Hematopoietic multipotent progenitor cell (in vitro differentiated cells): ENCODE data around the gene ADGRF3. TPM values are rescaled to one million over a fixed set of nuclear protein-coding genes. Genes with fewer than 3 reads are reported as not detected.
"Not testable (repeated sequence)": the region's sequence is repeated elsewhere in the genome, so short reads cannot be mapped to it uniquely, and the experiment has no call there.

ENCODE experiments used
- DNase-seq, 3 donors: peaks; one replicate each; pipeline ENCODE4 v3.0.0-alpha.2; 2011 to 2015; ENCODE audit warnings: low read depth in 2 of 3, low spot score in 2 of 3
- total RNA-seq: library from RNA; depleted of rRNA; stranded (reverse); fragments of >200 nt; gene quantifications from one replicate; pipeline ENCODE4 v1.2.3, GENCODE V29; 2012

ADGRF3 gene
- total RNA-seq, 1 donor: 1.1 TPM

DNA sequence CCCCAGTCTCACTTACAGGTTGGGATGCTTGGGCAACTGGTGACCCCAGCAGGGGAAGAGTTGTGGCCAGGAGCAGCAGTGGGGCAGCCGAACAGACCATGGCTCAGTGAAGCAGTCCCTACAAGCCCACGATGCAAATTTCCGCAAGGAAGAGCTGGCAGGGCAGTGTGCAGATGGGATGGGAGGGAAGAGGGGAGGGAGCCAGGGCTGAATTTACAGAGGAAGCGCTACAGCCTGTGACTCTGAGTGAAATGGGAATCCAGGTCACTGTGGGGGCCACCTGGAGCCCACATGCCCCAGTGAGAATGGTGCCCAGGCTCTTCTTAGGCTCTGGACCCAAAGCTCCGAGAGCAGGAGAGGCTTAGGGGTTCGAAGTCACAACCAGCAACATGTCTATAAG, 27.6 kb downstream of the ADGRF3 start:
- DNase-seq: no peak

DNA sequence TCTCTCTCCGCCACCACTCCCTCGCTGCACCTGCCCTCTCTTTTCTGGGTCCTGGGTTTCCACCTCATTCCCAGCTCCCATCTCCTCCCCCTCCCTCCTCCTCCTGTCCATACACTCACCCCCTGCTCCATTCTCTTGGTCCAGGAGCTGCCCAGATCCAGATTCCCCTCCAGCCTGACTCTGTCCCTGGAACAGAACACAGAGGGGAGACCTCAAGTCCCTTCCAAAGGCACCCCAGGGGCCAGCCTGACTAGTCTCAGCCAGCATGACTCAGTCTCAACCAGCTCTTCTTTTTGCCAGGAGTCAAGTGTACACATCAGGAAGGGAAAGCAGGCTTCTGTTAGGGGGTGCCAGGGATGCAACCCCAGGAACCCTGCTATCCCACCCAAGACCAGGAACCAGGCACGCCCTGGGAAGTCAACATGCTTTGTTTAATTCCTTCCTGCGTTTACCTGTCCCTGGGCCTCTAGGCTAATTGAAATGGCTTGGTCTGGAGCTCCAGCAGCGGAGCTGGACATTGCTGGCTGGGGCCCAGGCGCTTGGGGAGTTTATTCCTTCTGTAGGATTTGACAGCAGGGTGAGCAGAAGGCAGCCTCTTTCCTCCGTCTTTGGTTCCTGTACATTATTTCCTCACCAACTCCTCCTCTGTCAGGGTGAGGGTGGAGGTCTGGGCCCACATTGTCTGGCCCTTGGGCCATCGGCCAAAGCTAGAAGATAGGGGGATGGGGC, 29.0 kb downstream of the ADGRF3 start:
- DNase-seq: no peak

DNA sequence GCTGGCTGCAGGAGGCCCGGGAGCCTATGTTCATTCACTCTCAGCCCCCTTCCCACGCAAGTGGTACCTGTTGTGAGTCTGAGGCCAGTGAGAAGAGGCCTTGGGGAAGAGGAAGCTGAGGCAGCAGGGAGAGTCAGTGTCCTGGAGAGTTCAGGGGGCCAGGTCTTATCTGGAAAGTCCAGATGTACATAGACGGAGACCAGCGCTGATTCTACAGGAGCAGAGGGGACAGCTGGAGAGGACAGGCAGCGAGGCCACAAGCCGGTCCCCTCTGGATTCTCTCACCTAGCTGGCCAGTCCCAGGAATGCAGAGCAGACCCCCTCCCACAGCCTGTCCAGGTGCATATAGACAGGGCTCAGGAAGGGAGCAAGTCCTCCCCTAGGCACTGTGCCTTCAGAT, 29.7 kb downstream of the ADGRF3 start:
- no peak for DNase-seq

DNA sequence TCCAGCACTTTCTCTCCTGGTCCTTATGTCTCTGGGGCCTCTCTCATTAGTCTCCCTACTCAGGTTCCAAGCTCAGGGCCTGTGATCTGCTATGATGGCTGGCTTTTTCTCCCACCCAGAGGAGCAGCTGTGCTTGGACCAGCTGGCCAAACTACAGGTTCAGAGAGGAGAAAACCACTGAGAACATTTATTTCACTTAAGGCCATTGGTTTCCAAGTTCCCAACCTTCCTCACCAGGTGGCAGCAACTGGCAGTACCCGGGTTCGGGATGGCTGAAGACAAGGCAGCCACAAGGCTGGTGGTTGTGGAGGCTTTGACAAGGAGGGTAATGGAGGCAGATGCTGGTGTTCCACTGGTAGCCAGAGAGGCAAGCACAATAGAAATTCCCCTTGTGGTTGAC, 30.5 kb downstream of the ADGRF3 start:
- peak in 1 of 3 donors; percentile 36 for DNase-seq

DNA sequence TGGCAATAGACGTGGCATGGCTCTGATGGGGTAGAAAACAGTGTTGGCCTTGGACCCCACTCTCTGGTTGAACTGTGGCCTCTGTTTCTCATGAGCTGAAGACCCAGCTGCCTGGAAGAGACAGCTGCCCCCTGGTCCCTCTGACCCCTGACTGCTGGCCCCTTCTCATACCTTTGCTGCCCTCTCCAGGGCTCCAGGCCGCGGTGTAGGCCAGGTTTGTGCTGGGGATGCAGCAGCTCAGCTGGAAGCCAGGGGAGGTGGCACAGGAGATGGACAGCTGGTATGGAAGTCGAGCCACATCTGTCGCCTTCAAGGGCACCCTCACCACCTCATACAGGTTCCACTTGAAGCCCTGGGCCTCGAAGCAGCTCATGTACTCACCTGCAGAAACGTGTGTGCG, 32.3 kb downstream of the ADGRF3 start:
- DNase-seq: no peak

DNA sequence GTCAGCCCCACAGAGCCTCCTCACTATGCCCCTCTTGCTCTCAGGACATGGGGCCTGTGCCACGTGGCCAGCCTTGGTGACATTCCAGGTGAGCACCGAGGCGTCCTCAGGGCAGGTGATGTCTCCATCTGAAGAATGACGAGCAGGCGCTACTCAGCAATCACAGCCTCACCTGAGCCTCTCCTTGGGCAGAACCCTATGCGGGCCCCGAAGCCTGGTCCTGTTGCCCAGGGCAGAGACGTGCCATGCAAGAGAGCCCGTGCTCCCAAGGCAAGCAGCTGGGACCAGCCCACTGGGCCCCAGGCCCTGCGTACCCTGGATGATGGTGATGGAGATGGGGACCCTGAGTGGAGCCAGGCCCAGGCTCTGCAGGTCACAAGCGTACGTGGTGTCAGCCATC, 33.1 kb downstream of the ADGRF3 start:
- DNase-seq: no peak

DNA sequence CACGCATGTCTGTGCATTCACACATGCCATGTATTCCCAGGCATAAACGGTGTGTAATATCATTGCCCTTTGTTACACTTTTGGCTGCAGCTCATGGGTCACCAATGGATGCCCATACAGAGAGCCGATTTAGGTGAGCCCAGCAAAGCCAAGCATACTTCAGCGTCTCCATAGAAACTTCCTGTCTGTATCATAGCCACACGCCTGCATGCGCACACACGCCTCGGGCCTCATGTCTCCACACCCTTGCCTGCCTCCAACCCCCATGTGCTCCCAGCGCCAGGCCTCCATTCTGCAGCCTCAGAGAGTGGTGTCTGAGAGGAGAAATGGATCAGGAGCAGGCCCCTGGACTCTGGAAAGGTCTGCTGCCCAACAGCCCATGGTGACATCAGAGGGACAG, 34.1 kb downstream of the ADGRF3 start:
- no peak for DNase-seq

DNA sequence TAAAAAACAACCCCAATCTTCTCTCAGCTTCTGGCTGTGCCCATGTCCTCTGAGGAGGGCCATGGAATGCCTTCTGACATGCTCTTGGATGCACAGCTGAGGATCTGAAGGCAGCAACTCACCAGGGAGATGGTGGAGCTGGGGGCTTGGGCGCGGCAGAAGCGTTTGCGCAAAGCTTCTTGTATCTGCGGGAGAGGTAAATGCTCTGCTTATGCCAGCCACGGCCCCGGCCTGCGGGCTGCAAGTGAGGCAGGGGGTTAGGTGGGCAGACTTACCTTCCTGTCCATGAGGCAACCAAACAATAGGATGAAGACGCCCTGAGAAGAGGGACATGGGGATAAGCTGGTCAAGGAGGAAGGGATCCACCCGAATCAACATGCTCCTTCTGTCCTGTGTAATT, 36.7 kb downstream of the ADGRF3 start:
- DNase-seq: no peak

DNA sequence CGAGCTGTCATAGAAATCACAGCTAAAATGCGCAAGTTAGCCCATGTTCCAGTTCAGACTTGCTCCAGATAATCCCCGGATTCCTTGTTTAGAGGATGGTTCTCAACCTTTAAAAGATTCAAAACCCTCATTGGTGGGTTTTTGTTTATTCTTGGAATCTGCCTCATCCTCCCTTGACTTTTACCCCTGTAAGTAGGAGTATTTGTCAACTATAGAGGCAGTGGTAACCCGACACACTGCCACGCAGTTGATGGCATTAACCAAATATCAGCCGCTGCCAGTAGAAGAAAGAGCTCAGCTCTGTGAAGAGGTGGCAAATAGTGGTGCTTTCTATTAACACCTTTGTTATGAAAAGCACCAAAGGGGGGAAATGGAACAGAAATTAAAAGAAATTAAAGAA, 41.0 kb downstream of the ADGRF3 start:
- no peak for DNase-seq

DNA sequence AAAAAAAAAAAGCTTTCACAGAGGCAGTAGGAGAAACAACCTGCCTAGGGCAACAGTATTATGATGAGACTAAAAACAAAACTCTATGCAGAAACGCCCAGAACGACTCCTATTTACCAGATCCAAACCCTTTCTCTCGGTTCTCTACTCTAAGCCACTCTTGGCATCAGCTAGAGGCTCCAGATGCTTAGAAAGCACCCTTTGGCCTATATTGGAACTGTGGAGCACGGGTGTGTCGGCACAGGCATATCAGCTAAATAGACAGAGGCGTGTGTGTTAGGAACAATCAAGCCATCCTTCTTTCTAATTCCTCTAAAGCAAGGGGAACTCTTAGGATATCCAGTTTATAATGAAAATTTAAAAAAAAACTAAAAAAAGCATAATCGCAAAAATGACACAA, 41.5 kb downstream of the ADGRF3 start:
- DNase-seq: not testable (repeated sequence)

DNA sequence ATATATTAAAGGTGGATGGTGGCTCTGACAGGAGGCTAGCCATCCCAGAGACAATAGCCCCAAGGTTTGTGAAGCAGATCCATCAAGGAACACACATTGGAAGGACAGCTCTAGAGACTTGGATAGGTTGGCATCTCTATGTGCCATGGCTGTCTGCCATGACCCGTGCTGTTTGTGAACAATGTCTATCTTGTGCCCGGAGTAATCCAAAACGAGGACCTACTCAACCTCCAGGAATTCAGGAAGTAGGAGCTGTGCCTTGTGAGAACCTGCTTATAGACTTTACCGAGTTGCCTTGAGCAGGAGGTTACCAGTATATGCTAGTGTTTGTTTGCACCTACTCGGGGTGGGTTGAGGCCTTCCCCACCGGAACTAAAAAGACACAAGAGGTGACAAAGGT, 43.7 kb downstream of the ADGRF3 start:
- DNase-seq: no peak

DNA sequence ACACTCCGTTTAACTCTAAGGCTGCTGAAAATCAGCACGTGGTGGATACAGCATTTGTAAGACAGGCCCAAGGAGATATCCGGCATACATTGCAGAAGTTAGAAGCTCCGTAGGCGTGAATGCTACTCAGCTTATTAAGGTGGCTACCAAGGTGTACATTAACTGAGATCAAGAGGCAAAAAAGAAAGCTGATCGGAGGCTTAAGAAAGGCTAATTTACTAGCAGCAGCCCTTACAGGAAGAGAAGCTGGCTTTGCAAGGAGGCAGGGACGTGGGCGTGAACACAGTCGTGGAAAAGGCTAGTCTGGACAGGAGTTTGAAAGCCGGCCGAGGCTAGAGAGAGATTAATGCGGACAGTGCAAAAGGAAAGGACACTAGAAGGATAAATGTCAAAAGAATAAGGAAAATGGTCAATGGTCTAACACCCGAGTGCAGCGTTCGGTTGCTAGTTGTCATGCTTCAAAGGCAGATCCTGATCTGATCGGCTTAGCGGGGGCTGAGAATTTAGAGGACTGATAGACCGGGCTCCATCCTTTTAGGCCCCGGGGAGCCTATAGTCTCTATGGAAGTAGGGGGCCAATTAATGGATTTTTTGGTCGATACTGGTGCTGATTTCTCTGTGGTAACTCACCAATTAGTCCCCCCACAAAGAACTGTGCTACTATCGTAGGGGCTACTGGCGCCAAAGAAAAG, 46.2 kb downstream of the ADGRF3 start:
- peak in 1 of 3 donors; percentile 31 for DNase-seq

DNA sequence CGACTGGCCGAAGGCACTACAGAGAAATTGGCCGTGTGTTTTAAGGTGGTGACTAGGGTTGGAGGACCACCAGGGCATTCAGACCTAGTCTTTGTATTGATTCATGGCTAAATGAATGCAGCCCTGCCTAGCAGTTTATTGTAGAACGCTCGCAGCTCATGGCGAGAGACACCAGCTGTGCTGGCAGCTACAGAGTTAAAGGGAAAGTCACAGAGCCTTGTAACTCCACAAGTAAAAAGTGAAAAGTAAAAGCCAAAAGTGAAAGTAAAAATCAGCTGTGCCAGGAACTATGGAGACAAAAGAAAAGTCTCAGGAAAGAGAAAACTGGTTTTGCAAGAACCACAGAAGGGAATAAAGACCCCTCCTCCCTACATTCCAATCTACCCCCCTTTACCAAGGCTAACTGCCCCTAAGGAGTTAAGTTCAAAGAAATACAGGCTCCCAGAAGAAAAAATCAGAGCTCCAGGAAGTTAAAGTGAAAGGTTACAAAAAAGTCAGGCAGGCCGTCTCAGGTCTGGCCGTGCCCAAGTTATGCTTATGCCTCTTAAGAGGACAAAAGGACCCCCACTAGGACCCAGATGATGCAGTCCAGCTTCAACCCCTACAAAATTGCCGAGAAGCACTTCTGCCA, 47.0 kb downstream of the ADGRF3 start:
- DNase-seq: peak; percentile 6 to 67 (median 46)

DNA sequence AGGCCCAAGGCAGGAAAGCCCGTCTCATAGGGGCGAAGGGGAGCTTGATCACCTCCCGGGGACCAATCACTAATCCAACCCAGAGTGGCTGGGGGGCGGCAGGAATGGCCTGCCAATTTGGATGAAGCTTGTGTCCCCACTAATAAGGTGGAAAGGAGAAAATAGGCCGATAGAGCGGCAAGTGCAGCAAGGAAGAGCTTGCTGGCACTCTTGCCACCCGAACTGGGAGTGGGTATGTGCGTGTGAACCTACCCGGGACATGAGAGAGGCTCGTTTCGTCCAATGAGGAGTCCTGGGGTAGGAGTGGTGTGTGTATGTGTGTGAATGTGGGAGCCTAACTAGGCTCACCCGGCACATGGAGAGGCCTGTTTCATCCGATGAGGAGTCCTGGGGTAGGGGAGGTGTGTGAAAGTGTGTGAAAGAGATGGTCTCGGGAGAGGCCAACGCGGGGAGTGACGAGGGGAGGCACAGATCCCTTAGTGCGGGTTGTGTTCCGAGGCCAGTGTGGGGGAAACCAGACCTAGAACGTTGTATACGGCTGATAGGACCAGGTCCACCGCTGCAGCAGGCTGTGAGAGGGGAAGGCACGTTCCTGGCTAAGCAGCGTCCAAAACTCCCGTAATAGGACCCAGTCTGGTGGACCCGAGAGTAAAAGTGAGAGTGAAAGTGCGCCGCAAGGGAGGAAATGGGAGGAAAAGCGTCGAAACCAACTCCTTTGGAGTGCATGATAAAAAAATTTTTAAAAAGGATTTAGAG, 47.8 kb downstream of the ADGRF3 start:
- peak; percentile 16 to 60 (median 38) for DNase-seq

DNA sequence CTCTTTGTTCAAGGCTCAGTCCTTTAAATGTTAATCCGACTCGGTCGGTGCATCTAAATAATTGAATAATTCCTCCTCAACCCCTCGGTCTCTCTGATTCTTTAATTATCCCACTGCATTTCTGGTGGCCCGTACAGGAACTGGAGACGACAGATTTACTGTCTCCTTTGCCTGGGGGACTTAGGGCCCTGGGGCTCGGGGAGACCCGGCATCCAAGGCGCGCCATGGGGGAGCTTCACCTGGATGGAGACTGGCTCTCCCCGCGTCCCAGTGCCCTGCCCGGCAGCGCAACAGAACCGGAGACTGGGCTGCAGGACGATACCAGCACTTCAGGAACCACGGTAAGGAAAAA, 48.3 kb downstream of the ADGRF3 start:
- peak in 1 of 3 donors; percentile 11 for DNase-seq

DNA sequence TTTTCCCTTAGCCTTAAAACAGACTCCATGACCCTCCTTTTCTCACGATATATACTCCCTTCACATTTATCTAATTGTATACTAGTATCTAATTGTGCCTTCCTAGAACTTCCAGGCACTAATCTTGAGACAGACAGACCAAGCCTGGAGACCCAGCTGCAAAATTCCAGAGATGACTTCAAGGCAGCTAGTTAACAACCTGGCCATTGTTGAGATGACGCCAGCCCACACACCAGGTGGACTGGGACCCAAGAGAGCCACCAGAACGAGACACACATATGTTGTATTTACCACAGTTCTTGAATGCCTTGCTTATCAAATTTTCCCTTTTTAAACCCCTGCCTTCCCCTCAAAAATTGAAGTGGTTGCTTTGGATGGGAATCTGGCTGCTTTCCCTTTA, 49.5 kb downstream of the ADGRF3 start:
- DNase-seq: no peak

DNA sequence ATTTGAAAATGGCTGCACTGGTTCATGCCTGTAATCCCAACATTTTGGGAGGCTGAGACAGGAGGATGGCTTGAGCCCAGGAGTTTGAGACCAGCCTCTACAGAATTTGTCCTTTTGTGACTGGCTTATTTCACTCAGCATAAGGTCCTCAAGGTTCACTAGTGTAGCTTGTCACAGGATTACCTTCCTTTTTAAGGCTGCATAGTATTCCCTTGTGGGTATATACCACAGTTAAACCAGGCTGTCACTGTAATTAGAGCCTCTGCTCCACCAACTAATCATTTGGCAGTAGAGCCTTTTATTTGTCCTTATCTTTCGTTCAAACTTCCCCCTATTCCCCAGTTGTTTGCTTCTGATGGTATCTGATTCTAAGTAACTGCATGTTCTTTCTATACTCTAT, 51.1 kb downstream of the ADGRF3 start:
- DNase-seq: no peak

DNA sequence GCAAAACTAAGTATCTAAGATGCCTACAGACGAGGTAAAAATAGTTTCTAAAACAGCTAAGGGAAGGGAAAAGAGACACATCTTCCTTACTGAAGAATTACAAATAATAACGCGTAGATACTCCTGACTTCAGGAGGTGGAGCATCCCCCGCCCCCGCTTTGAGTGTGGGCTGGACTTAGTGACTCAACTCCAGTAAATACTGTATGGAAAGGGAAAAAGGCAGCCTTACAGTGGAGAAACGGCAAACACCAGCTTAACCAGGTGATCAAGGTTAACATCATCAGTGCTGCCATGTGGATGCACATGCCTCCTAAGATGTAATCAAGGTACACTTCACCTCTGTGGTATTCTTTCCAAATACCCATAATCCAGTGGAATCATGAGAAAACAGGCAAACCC, 53.9 kb downstream of the ADGRF3 start:
- no peak for DNase-seq

DNA sequence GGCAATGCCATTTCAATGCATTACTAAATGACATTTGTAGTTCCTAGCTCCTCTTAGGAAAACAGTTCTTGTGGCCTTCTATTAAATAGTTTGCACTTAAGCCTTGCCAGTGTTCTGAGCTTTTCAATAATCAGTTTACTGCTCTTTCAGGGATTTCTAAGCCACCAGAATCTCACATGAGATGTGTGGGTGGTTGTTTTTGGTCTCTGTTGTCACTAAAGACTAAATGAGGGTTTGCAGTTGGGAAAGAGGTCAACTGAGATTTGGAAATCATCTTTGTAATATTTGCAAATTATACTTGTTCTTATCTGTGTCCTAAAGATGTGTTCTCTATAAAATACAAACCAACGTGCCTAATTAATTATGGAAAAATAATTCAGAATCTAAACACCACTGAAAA, 56.6 kb downstream of the ADGRF3 start:
- DNase-seq: no peak

DNA sequence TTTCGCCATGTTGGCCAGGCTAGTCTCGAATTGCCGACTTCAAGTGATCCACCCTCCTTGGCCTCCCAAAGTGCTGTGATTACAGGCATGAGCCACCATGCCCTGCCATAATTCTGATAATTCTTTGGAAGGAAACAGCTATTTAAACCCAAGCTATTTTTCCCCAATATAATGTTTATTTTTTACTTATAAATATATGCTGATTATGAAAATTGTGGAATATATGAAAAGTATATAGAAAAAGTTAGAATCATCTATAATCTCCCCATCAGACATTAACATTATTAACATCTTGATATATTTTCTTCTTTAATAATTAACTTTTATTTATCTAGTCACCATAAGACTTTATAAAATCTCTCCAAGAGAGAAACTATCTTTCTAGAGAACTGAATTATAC, 60.7 kb downstream of the ADGRF3 start:
- no peak for DNase-seq

DNA sequence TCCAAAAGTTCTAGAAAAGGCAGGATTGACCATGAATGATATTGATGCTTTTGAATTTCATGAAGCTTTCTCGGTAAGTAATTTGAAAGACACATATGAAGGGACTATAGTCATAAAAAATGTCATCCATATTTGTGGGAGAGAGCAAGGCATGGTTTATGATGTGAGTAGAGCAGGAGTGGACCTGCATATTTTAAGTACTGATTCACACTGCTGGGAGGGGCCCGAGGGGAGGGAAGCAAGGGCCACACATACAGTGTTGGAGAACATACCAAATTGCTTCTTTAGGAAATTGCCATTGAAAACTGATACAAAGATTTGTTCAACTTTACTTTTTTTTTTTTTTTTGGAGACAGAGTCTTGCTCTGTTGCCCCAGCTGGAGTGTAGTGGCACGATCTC, 62.5 kb downstream of the ADGRF3 start:
- DNase-seq: no peak
